Prostate gland (tissue), 2 donors: ENCODE measurements around the gene IFITM1.

Source experiments
- CTCF ChIP-seq, 4 experiments: fragments of 200-600 bp in 2 of 4; fragments of 450-650 bp in 2 of 4; sonication (generic) in 2 of 4; IDR thresholded peaks; 1 replicate in 3 of 4; 2 replicates in 1 of 4; pipeline ENCODE4 v1.5.1; 2016 to 2019; ENCODE audit warnings: antibody characterized with exemption in 4 of 4, mild to moderate bottlenecking in 2 of 4, moderate library complexity in 2 of 4
- POLR2A ChIP-seq: fragments of 450-650 bp; IDR thresholded peaks from one replicate; pipeline ENCODE4 v1.6.1; 2016; ENCODE audit warnings: antibody characterized with exemption, mild to moderate bottlenecking
- POLR2AphosphoS5 ChIP-seq: sonication (generic); formaldehyde crosslinking; IDR thresholded peaks from one replicate; pipeline ENCODE4 v1.6.1; 2017; ENCODE audit warnings: antibody characterized with exemption

GRCh38 chr11:313304-313786, 495 bp upstream of the IFITM1 start:
- TF ChIP-seq POLR2AphosphoS5 = no peak
- no peak for TF ChIP-seq CTCF (IDR thresholded peaks at IDR 0.05)
- TF ChIP-seq POLR2A = no peak
